Muscle layer of duodenum (tissue), 2 donors: ENCODE data around the gene HECW1.
"Not testable (repeated sequence)": the region's sequence is repeated elsewhere in the genome, so short reads cannot be mapped to it uniquely, and the experiment has no call there.

Source experiments
- H3K27ac ChIP-seq: one replicate; pipeline ENCODE4 v1.7.0; 2013; ENCODE audit warnings: mild to moderate bottlenecking, low read length
- H3K27me3 ChIP-seq: one replicate; pipeline ENCODE4 v1.7.0; 2013; ENCODE audit warnings: low read depth, mild to moderate bottlenecking, control low read depth, low read length
- H3K36me3 ChIP-seq, 2 donors: one replicate each; pipeline ENCODE4 v1.7.0; 2013; ENCODE audit warnings: low read length in 2 of 2, control low read depth in 1 of 2, mild to moderate bottlenecking in 1 of 2; ENCODE audit not compliant: insufficient read depth in 2 of 2, control insufficient read depth in 1 of 2
- H3K4me1 ChIP-seq, 2 donors: one replicate each; pipeline ENCODE4 v1.7.0; 2013; ENCODE audit warnings: low read length in 2 of 2, mild to moderate bottlenecking in 2 of 2, control low read depth in 1 of 2, moderate library complexity in 1 of 2; ENCODE audit not compliant: insufficient read depth in 2 of 2, control insufficient read depth in 1 of 2
- H3K4me3 ChIP-seq, 2 donors: one replicate each; pipeline ENCODE4 v1.7.0; 2013; ENCODE audit warnings: low read length in 2 of 2, low read depth in 1 of 2, mild to moderate bottlenecking in 1 of 2
- H3K9me3 ChIP-seq, 2 donors: one replicate each; pipeline ENCODE4 v1.7.0; 2013; ENCODE audit warnings: low read length in 2 of 2, control low read depth in 1 of 2, mild to moderate bottlenecking in 1 of 2; ENCODE audit not compliant: control insufficient read depth in 1 of 2
- donor health status: healthy.

Gene HECW1

GRCh38 chr7:43343417-43343816 lies 231.0 kb downstream of the HECW1 start:
- not testable (repeated sequence) for H3K9me3 ChIP-seq, H3K36me3 ChIP-seq, H3K27ac ChIP-seq, H3K27me3 ChIP-seq, H3K4me3 ChIP-seq, H3K4me1 ChIP-seq

- H3K9me3 ChIP-seq, H3K36me3 ChIP-seq, H3K4me1 ChIP-seq, H3K4me3 ChIP-seq, H3K27ac ChIP-seq, H3K27me3 ChIP-seq: not testable (repeated sequence)
These were observed 233.2 kb downstream of the HECW1 start for GRCh38 chr7:43345696-43346095.

- peaks cover 0 to 4% of the 10 kb centered on the region in 2 donors for H3K9me3 ChIP-seq
- H3K4me3 ChIP-seq: no peak overlapping the region
- H3K36me3 ChIP-seq: no peaks in the 10 kb centered on the region
- H3K4me1 ChIP-seq: no peaks in the 10 kb centered on the region
- H3K27ac ChIP-seq: no peak overlapping the region
- no peaks in the 10 kb centered on the region for H3K27me3 ChIP-seq
These were observed 239.2 kb downstream of the HECW1 start for GRCh38 chr7:43351683-43352082.

- H3K4me1 ChIP-seq: no peaks in the 10 kb centered on the region
- no peaks in the 10 kb centered on the region for H3K27me3 ChIP-seq
- H3K36me3 ChIP-seq: no peaks in the 10 kb centered on the region
- no peak overlapping the region for H3K27ac ChIP-seq
- H3K4me3 ChIP-seq: no peak overlapping the region
- peaks cover 0 to 4% of the 10 kb centered on the region in 2 donors for H3K9me3 ChIP-seq
These were observed 241.5 kb downstream of the HECW1 start for GRCh38 chr7:43353902-43354301.

- Histone ChIP-seq H3K4me1 (no peaks in the 10 kb centered on the region), H3K9me3 (no peaks in the 10 kb centered on the region), H3K36me3 (no peaks in the 10 kb centered on the region), H3K27ac (no peak overlapping the region), H3K4me3 (no peak overlapping the region), H3K27me3 (no peaks in the 10 kb centered on the region)
These were observed 250.2 kb downstream of the HECW1 start for GRCh38 chr7:43362652-43363034.

GRCh38 chr7:43363035-43363791 lies 250.8 kb downstream of the HECW1 start:
- Histone ChIP-seq H3K4me3 (no peak overlapping the region), H3K9me3 (no peaks in the 10 kb centered on the region), H3K27me3 (no peaks in the 10 kb centered on the region), H3K4me1 (no peaks in the 10 kb centered on the region), H3K36me3 (no peaks in the 10 kb centered on the region), H3K27ac (no peak overlapping the region)

GRCh38 chr7:43364391-43364790 lies 251.9 kb downstream of the HECW1 start:
- Histone ChIP-seq H3K27ac (no peak overlapping the region), H3K4me3 (no peak overlapping the region), H3K4me1 (no peaks in the 10 kb centered on the region), H3K27me3 (no peaks in the 10 kb centered on the region), H3K36me3 (no peaks in the 10 kb centered on the region), H3K9me3 (no peaks in the 10 kb centered on the region)

GRCh38 chr7:43372676-43373355 lies 260.4 kb downstream of the HECW1 start:
- H3K9me3 ChIP-seq: no peaks in the 10 kb centered on the region
- H3K27ac ChIP-seq: no peak overlapping the region
- H3K4me1 ChIP-seq: no peaks in the 10 kb centered on the region
- H3K4me3 ChIP-seq: no peak overlapping the region
- H3K27me3 ChIP-seq: no peaks in the 10 kb centered on the region
- H3K36me3 ChIP-seq: no peaks in the 10 kb centered on the region

- Histone ChIP-seq H3K4me1 (no peaks in the 10 kb centered on the region), H3K27ac (no peak overlapping the region), H3K36me3 (no peaks in the 10 kb centered on the region), H3K4me3 (no peak overlapping the region), H3K27me3 (no peaks in the 10 kb centered on the region), H3K9me3 (no peaks in the 10 kb centered on the region)
These were observed 264.9 kb downstream of the HECW1 start for GRCh38 chr7:43377196-43377960.

GRCh38 chr7:43379210-43379609 lies 266.8 kb downstream of the HECW1 start:
- Histone ChIP-seq H3K27ac (no peak overlapping the region), H3K36me3 (no peaks in the 10 kb centered on the region), H3K27me3 (no peaks in the 10 kb centered on the region), H3K4me1 (no peaks in the 10 kb centered on the region), H3K4me3 (no peak overlapping the region), H3K9me3 (no peaks in the 10 kb centered on the region)

- H3K9me3 ChIP-seq: peaks cover 0 to 6% of the 10 kb centered on the region in 2 donors
- H3K36me3 ChIP-seq: no peaks in the 10 kb centered on the region
- no peaks in the 10 kb centered on the region for H3K4me1 ChIP-seq
These were observed 272.3 kb downstream of the HECW1 start for GRCh38 chr7:43384616-43385308.

More at GRCh38 chr7:43384616-43385308, 272.3 kb downstream of the HECW1 start:
- Histone ChIP-seq H3K27ac (no peak overlapping the region), H3K27me3 (no peaks in the 10 kb centered on the region), H3K4me3 (no peak overlapping the region)
